Psoas muscle (tissue), 8 donors: Measurements from ENCODE around the gene PWWP2B. TPM values are rescaled to one million over a fixed set of nuclear protein-coding genes. Genes with fewer than 3 reads are reported as not detected.

ENCODE experiments used
- ATAC-seq, 4 donors: fragments of 200-7000 bp; cut with Tn5 transposase; one replicate each; pipeline ENCODE4 v1.9.1; 2020; ENCODE audit warnings: moderate library complexity in 3 of 4, mild to moderate bottlenecking in 2 of 4
- DNase-seq, 2 donors: peaks; one replicate each; pipeline ENCODE4 v3.0.0-alpha.2; 2020
- H3K27ac ChIP-seq: fragments of 200-600 bp; one replicate; pipeline ENCODE4 v1.8.0; 2022
- H3K27me3 ChIP-seq, 3 donors: fragments of 200-600 bp in 1 of 3; one replicate each; pipeline versions ENCODE4 v1.6.1 to v1.8.0; 2013 to 2022; ENCODE audit warnings: low read length in 2 of 3, mild to moderate bottlenecking in 2 of 3, moderate library complexity in 1 of 3; ENCODE audit not compliant: insufficient read depth in 3 of 3
- H3K36me3 ChIP-seq, 2 donors: fragments of 200-600 bp in 1 of 2; one replicate each; pipeline versions ENCODE4 v1.6.1 to v1.8.0; 2013 to 2022; ENCODE audit warnings: low read depth in 1 of 2, mild to moderate bottlenecking in 1 of 2, moderate library complexity in 1 of 2; ENCODE audit not compliant: insufficient read depth in 1 of 2
- H3K4me1 ChIP-seq: fragments of 200-600 bp; one replicate; pipeline ENCODE4 v1.8.0; 2022
- H3K4me3 ChIP-seq: fragments of 200-600 bp; one replicate; pipeline ENCODE4 v1.8.0; 2022; ENCODE audit warnings: mild to moderate bottlenecking
- H3K9me3 ChIP-seq: fragments of 200-600 bp; one replicate; pipeline ENCODE4 v1.8.0; 2022
- WGBS, 3 donors: extraction: QIAGEN DNeasy Blood & Tissue Kit; methylation state at CpG; one replicate each; pipeline versions ENCODE4 v1.1.6 to v1.1.7; 2013; 5-methylcytosine and 5-hydroxymethylcytosine counted together
- intact Hi-C, 2 donors: fragments of 100-400 bp; cut with DNase I; formaldehyde crosslinking; loops; one replicate each; pipeline versions ENCODE4 v1.11.0 to v1.14.2; 2022
- polyA plus RNA-seq, 3 donors: library from polyadenylated mRNA; stranded (reverse); fragments of 200-250 nt; gene quantifications; one replicate each; pipeline ENCODE4 v1.2.3, GENCODE V29; 2013
- total RNA-seq, 4 donors: library from RNA; stranded (reverse); fragmentation: NEBNext Ultra II Directional in 2 of 4; extraction: Animal tissue kit (Norgen Biotek cat#: 25700) in 2 of 4; gene quantifications; one replicate each; pipeline versions ENCODE4 v1.2.1 to v1.2.4, GENCODE V29; 2021 to 2023
- TF ChIP-seq, protein P1 (sequence below): fragments of 200-600 bp; IDR thresholded peaks from one replicate; pipeline ENCODE4 v1.8.0; 2022; ENCODE audit warnings: antibody characterized with exemption
- donor health status: healthy with polysubstance abuse.
- donor health status: DM: no; HTN: no; CAD: no; lungs with moderate emphysema.
- donor health status: Bipolar disorder and iron deficiency.
- donor health status: healthy.
- donor health status: DM: yes; HTN: yes; CAD: no.
- donor health status: DM: no; HTN: no; CAD: no.
- donor health status: DM: no; HTN: no; CAD: no.
- donor health status: DM: yes; HTN: yes; CAD: no.

The PWWP2B gene
- total and polyA plus RNA-seq, 7 donors: 14.5 to 35.2 (median 22.2) TPM

GRCh38 chr10:132390921-132391675 is 5.9 kb upstream of the PWWP2B start:
- H3K36me3 ChIP-seq: no peaks in the 10 kb centered on the region
- TF ChIP-seq, protein P1, sequence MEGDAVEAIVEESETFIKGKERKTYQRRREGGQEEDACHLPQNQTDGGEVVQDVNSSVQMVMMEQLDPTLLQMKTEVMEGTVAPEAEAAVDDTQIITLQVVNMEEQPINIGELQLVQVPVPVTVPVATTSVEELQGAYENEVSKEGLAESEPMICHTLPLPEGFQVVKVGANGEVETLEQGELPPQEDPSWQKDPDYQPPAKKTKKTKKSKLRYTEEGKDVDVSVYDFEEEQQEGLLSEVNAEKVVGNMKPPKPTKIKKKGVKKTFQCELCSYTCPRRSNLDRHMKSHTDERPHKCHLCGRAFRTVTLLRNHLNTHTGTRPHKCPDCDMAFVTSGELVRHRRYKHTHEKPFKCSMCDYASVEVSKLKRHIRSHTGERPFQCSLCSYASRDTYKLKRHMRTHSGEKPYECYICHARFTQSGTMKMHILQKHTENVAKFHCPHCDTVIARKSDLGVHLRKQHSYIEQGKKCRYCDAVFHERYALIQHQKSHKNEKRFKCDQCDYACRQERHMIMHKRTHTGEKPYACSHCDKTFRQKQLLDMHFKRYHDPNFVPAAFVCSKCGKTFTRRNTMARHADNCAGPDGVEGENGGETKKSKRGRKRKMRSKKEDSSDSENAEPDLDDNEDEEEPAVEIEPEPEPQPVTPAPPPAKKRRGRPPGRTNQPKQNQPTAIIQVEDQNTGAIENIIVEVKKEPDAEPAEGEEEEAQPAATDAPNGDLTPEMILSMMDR: no peak
- H3K9me3 ChIP-seq: no peaks in the 10 kb centered on the region
- peak in 1 of 2 donors; percentile 51 for DNase-seq
- no peak for ATAC-seq
- no peak overlapping the region for H3K4me3 ChIP-seq
- H3K27me3 ChIP-seq: no peaks in the 10 kb centered on the region
- H3K4me1 ChIP-seq: peaks cover 12% of the 10 kb centered on the region
- no peak overlapping the region for H3K27ac ChIP-seq
- intact Hi-C loops: loop anchor here (5.0 to 10.0 kb wide), 3 partner anchors 186 to 244 kb away; no protein-coding TSS in a partner anchor
- 81 to 86% (median 85%) methylated on average over 19 of the region's 19 CpGs for WGBS, 3 donors

GRCh38 chr10:132391676-132392020 is 5.4 kb upstream of the PWWP2B start:
- H3K36me3 ChIP-seq: no peaks in the 10 kb centered on the region
- no peak overlapping the region for H3K27ac ChIP-seq
- DNase-seq (no peak), ATAC-seq (no peak)
- intact Hi-C loops: loop anchor here (5.0 to 10.0 kb wide), 3 partner anchors 186 to 243 kb away; no protein-coding TSS in a partner anchor
- H3K9me3 ChIP-seq: no peaks in the 10 kb centered on the region
- H3K4me1 ChIP-seq: peaks cover 12% of the 10 kb centered on the region
- TF ChIP-seq, protein P1: no peak
- WGBS, 3 donors: 72 to 95% (median 79%) methylated on average over 4 of the region's 4 CpGs
- H3K27me3 ChIP-seq: no peaks in the 10 kb centered on the region
- H3K4me3 ChIP-seq: no peak overlapping the region

GRCh38 chr10:132392184-132392800 is 4.7 kb upstream of the PWWP2B start:
- WGBS, 3 donors: 94 to 100% (median 95%) methylated on average over 2 of the region's 2 CpGs
- no peaks in the 10 kb centered on the region for H3K36me3 ChIP-seq
- ATAC-seq (no peak), DNase-seq (no peak)
- no peaks in the 10 kb centered on the region for H3K27me3 ChIP-seq
- H3K27ac ChIP-seq: no peak overlapping the region
- TF ChIP-seq, protein P1: no peak
- intact Hi-C loops: loop anchor here (5.0 to 10.0 kb wide), 3 partner anchors 185 to 243 kb away; no protein-coding TSS in a partner anchor
- no peaks in the 10 kb centered on the region for H3K9me3 ChIP-seq
- peaks cover 12% of the 10 kb centered on the region for H3K4me1 ChIP-seq
- no peak overlapping the region for H3K4me3 ChIP-seq

DNA sequence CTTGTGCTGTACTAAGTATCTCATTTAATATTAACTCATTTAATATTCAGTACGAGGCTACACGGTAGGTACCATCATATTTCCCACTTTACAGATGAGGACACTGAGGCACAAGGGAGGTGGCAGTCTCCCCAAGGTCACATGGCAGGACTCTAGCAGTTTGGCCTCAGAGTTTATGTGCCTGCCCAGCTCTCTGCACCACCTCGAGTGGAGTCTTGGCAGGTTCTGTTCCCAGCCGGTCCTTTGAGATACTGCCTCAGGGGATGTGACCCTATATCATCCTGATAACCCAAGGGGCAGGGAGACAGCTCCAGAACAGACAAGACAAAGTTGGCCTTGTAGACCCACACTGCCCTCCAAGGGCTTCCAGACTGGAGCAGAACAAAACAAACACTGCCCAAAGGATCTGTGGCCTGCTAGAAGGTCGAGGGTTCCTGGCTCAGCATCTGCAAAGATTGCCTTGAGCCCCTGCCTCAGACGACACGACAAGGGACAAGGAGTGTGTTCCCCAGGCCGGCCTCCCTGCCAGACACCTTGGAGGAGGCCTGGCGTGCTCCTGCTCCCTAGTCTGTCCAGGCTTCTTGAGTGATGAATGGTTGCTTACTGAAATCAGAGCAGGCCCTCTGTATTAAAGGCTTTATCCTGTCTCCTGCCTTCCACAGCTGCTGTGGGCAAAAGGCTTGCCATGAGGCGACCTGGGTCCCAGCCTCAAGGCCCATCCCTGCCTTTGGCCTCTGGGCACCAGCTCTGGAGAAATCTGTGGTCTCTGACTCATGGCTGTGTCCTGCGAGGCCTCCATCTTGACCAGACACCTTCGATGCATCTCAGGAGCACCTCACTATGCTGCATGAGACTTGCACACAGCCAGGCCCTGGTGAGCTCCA is 3.9 kb upstream of the PWWP2B start:
- Histone ChIP-seq H3K4me3 (no peak overlapping the region), H3K9me3 (no peaks in the 10 kb centered on the region), H3K4me1 (peaks cover 18% of the 10 kb centered on the region), H3K36me3 (no peaks in the 10 kb centered on the region), H3K27ac (no peak overlapping the region), H3K27me3 (no peaks in the 10 kb centered on the region)
- 79 to 80% (median 80%) methylated on average over 12 of the region's 12 CpGs for WGBS, 3 donors
- intact Hi-C loops: loop anchor here (5.0 to 10.0 kb wide), 3 partner anchors 184 to 242 kb away; no protein-coding TSS in a partner anchor
- TF ChIP-seq, protein P1: no peak
- ATAC-seq: no peak
- peak; percentile 17 to 42 for DNase-seq
